Activated T-cell treated with anti-CD3 and anti-CD28 coated beads, Interleukin-2, amount 50 U/mL, for 72 hours (primary cell): ENCODE results near the gene RAC3. TPM values are rescaled to one million over a fixed set of nuclear protein-coding genes. Genes with fewer than 3 reads are reported as not detected.

Experiments used
- ATAC-seq, 2 donors: fragments of 150-1000 bp; cut with Tn5 transposase; replicated peaks in 1 of 2; 2 replicates each; pipeline ENCODE4 v1.10.0; 2021; ENCODE audit warnings: moderate library complexity in 2 of 2, mild to moderate bottlenecking in 1 of 2
- DNase-seq, 2 donors: peaks; one replicate each; pipeline ENCODE4 v3.0.0; 2021 to 2022; ENCODE audit warnings: mixed read lengths in 1 of 2
- H3K27ac Mint-ChIP-seq: one replicate; pipeline ENCODE4 v1.8.0; 2022; ENCODE audit warnings: mild to moderate bottlenecking, moderate library complexity, mixed read lengths
- H3K27me3 Mint-ChIP-seq: one replicate; pipeline ENCODE4 v1.8.0; 2022; ENCODE audit warnings: low read depth, mixed read lengths
- H3K36me3 Mint-ChIP-seq, 2 donors: one replicate each; pipeline ENCODE4 v1.8.0; 2022; ENCODE audit warnings: mixed read lengths in 2 of 2, mild to moderate bottlenecking in 1 of 2; ENCODE audit not compliant: insufficient read depth in 2 of 2
- H3K4me1 Mint-ChIP-seq: one replicate; pipeline ENCODE4 v1.8.0; 2022; ENCODE audit warnings: low read depth, mixed read lengths
- H3K4me3 Mint-ChIP-seq, 2 donors: one replicate each; pipeline ENCODE4 v1.8.0; 2022; ENCODE audit warnings: mild to moderate bottlenecking in 2 of 2, mixed read lengths in 2 of 2, moderate library complexity in 2 of 2
- H3K9me3 Mint-ChIP-seq, 2 donors: one replicate each; pipeline ENCODE4 v1.8.0; 2022; ENCODE audit warnings: mixed read lengths in 2 of 2
- total RNA-seq, 2 donors: library from RNA; stranded (reverse); gene quantifications; one replicate each; pipeline ENCODE4 v1.2.3, GENCODE V29; 2022

Gene RAC3
- total RNA-seq, 2 donors from 2014 or later = 8.5 to 13.1 TPM

DNA sequence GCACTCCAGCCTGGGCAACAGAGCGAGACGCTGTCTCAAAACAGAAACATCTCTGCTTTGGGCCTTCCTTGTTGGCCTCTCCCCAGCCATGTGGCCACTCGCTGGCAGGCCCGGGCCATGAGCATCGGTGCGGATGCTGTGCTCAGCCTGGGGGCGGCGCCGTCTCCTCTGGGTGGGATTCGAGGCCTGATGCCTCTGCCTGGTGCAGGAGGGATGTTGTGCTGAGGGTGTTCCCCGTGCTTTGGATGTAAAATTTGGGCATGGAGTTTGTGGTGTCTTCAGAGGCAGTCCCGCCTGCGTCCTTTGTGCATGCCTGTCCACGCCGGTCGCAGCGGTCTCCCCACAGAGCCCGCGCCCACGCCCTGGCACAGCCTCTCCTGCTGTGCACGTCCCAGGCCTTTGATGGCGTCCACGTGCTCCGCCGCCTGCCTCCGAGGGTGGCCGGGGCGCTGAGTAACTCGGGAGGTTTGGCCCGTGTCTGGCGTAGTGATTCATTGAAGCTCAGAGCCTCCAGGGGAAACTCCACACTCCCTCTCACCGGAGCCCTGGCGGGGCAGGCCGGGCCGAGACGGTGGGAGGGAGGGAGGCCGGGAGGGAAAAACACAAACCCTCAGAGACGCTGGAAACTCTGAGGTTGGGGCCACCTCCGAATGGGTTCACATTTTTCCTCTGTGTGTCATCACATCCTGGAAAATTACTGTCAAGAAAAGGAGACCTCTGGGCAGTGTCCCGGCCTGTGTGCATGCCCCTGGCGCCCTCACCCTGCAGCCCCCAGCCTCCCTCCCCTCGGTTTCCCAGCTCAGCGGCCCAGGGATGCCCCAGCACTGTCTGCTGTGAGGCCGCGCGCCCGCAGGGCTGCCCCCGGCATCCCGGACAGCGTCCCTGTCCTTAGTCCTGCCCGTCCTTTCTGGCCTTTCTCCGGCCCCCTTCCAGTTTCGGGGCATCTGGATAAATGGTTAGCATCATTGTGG is 27.8 kb upstream of the RAC3 start:
- Mint-ChIP-seq H3K4me3 (no peak overlapping the region), H3K27me3 (no peaks in the 10 kb centered on the region), H3K27ac (no peak overlapping the region), H3K9me3 (no peaks in the 10 kb centered on the region), H3K36me3 (no peaks in the 10 kb centered on the region), H3K4me1 (no peaks in the 10 kb centered on the region)
- DNase-seq = peak; percentile 23 to 40
- ATAC-seq = peak; percentile 59 to 89

- no peak for DNase-seq
- H3K27ac Mint-ChIP-seq = no peak overlapping the region
- H3K4me1 Mint-ChIP-seq = no peaks in the 10 kb centered on the region
- no peak for ATAC-seq
- no peaks in the 10 kb centered on the region for H3K36me3 Mint-ChIP-seq
- no peaks in the 10 kb centered on the region for H3K27me3 Mint-ChIP-seq
- no peak overlapping the region for H3K4me3 Mint-ChIP-seq
- no peaks in the 10 kb centered on the region for H3K9me3 Mint-ChIP-seq
Measured at GRCh38 chr17:82004517-82005455, 26.7 kb upstream of the RAC3 start.

GRCh38 chr17:82005701-82006348 is 25.7 kb upstream of the RAC3 start:
- H3K9me3 Mint-ChIP-seq = no peaks in the 10 kb centered on the region
- H3K4me1 Mint-ChIP-seq = no peaks in the 10 kb centered on the region

DNA sequence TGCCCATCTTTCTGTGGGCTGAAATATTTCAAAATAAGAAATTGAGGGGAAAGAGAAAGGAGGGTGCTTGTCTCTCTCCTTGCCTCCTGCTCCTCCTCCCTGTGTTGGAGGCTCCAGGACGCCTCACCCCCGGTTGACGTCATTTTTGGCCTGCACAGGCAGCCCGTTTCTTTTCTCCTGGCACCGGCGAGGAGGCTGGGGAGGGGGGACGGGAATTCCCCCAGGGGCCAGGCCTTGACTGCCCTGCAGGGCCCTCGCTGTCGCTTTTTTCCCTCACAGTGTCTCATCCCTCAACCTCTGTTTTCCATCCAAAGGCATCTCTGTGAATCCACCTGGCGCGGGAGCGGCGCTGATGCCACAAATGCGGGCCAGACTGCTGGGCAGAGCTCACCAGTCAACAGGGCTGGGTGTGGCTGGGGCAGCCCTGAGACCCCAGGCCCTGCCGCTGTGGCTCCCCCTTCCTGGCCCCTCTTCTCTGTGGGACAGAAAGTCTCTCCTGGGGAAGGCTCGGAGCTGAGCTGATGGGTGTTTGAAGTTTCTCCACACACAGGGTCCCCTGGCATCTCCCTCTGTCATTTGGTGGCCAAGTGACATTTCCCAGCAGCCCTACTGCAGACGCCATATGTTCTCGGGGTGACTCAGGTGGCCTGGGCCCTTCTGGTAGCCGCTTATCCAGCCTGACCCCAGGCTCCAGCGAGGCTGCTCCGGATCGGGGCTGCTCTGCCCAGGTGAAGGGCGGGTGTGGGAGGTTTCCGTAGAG is 24.8 kb upstream of the RAC3 start:
- no peaks in the 10 kb centered on the region for H3K4me1 Mint-ChIP-seq
- no peaks in the 10 kb centered on the region for H3K27me3 Mint-ChIP-seq
- H3K36me3 Mint-ChIP-seq = no peaks in the 10 kb centered on the region
- no peaks in the 10 kb centered on the region for H3K9me3 Mint-ChIP-seq
- ATAC-seq (no peak), DNase-seq (no peak)
- no peak overlapping the region for H3K27ac Mint-ChIP-seq
- no peak overlapping the region for H3K4me3 Mint-ChIP-seq

More at GRCh38 chr17:82005701-82006348, 25.7 kb upstream of the RAC3 start:
- H3K4me3 Mint-ChIP-seq = no peak overlapping the region
- ATAC-seq (no peak), DNase-seq (no peak)
- H3K27me3 Mint-ChIP-seq = no peaks in the 10 kb centered on the region
- no peaks in the 10 kb centered on the region for H3K36me3 Mint-ChIP-seq
- H3K27ac Mint-ChIP-seq = no peak overlapping the region

DNA sequence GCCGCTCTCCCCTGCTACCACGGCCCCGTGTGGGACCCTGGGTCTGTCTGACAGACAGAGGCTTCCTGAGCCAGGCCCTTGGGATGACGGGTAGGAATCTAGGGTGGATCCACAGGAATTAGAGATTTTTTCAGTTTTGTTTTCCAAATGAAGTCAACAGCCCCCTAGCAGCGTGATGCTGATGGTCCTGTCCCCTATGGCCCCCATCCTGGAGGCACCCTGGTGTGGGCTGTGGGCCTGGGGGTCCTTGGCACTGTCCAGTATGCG is 24.3 kb upstream of the RAC3 start:
- DNase-seq = no peak
- Mint-ChIP-seq H3K4me1 (no peaks in the 10 kb centered on the region), H3K36me3 (no peaks in the 10 kb centered on the region), H3K27me3 (no peaks in the 10 kb centered on the region), H3K27ac (no peak overlapping the region), H3K9me3 (no peaks in the 10 kb centered on the region), H3K4me3 (no peak overlapping the region)
- ATAC-seq = no peak

GRCh38 chr17:82007495-82008257 is 23.8 kb upstream of the RAC3 start:
- Mint-ChIP-seq H3K27ac (no peak overlapping the region), H3K4me3 (no peak overlapping the region), H3K27me3 (no peaks in the 10 kb centered on the region), H3K9me3 (no peaks in the 10 kb centered on the region), H3K36me3 (no peaks in the 10 kb centered on the region), H3K4me1 (no peaks in the 10 kb centered on the region)
- DNase-seq = no peak
- no peak for ATAC-seq

- Mint-ChIP-seq H3K9me3 (no peaks in the 10 kb centered on the region), H3K27ac (no peak overlapping the region), H3K27me3 (no peaks in the 10 kb centered on the region), H3K36me3 (no peaks in the 10 kb centered on the region), H3K4me3 (no peak overlapping the region), H3K4me1 (no peaks in the 10 kb centered on the region)
- ATAC-seq (no peak), DNase-seq (no peak)
Measured at GRCh38 chr17:82008258-82008940, 23.1 kb upstream of the RAC3 start.

DNA sequence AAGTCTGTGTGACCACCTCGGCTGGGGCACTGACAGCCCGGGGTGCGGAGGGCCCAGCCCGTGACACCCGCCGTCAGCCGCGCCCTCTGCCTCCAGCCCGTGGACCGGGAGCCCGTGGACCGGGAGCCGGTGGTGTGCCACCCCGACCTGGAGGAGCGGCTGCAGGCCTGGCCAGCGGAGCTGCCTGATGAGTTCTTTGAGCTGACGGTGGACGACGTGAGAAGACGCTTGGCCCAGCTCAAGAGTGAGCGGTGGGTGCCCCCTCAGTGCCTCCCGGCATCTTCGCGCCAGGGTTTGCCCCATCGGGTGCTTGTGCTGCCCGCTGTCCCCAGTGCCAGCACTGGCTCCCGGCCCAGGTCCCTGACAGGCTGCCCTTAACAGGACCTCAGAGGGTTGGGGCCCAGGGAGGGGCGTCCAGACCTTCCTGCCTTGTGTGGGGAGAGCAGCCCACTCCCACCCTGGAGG is 22.5 kb upstream of the RAC3 start:
- no peak overlapping the region for H3K27ac Mint-ChIP-seq
- DNase-seq (no peak), ATAC-seq (no peak)
- H3K36me3 Mint-ChIP-seq = no peaks in the 10 kb centered on the region
- no peaks in the 10 kb centered on the region for H3K4me1 Mint-ChIP-seq
- H3K4me3 Mint-ChIP-seq = no peak overlapping the region
- H3K9me3 Mint-ChIP-seq = no peaks in the 10 kb centered on the region
- H3K27me3 Mint-ChIP-seq = no peaks in the 10 kb centered on the region

- H3K27ac Mint-ChIP-seq = no peak overlapping the region
- peak in 1 of 2 donors; percentile 58 for ATAC-seq
Measured at GRCh38 chr17:82009413-82009812, 22.1 kb upstream of the RAC3 start.

GRCh38 chr17:82010575-82011525 is 20.6 kb upstream of the RAC3 start:
- DNase-seq (no peak), ATAC-seq (no peak)
- Mint-ChIP-seq H3K27me3 (no peaks in the 10 kb centered on the region), H3K4me1 (no peaks in the 10 kb centered on the region), H3K36me3 (no peaks in the 10 kb centered on the region), H3K4me3 (no peak overlapping the region), H3K9me3 (no peaks in the 10 kb centered on the region), H3K27ac (no peak overlapping the region)

More at GRCh38 chr17:82009413-82009812, 22.1 kb upstream of the RAC3 start:
- DNase-seq = peak in 1 of 2 donors; percentile 30
- H3K4me1 Mint-ChIP-seq = no peaks in the 10 kb centered on the region
- H3K27me3 Mint-ChIP-seq = no peaks in the 10 kb centered on the region
- peak overlapping the region in 1 of 2 donors; percentile 40 for H3K4me3 Mint-ChIP-seq
- H3K9me3 Mint-ChIP-seq = no peaks in the 10 kb centered on the region
- H3K36me3 Mint-ChIP-seq = no peaks in the 10 kb centered on the region
